ENCODE data around the gene CPNE2.
"Not testable (repeated sequence)": the region's sequence is repeated elsewhere in the genome, so short reads cannot be mapped to it uniquely, and the experiment has no call there.

Gene CPNE2

DNA sequence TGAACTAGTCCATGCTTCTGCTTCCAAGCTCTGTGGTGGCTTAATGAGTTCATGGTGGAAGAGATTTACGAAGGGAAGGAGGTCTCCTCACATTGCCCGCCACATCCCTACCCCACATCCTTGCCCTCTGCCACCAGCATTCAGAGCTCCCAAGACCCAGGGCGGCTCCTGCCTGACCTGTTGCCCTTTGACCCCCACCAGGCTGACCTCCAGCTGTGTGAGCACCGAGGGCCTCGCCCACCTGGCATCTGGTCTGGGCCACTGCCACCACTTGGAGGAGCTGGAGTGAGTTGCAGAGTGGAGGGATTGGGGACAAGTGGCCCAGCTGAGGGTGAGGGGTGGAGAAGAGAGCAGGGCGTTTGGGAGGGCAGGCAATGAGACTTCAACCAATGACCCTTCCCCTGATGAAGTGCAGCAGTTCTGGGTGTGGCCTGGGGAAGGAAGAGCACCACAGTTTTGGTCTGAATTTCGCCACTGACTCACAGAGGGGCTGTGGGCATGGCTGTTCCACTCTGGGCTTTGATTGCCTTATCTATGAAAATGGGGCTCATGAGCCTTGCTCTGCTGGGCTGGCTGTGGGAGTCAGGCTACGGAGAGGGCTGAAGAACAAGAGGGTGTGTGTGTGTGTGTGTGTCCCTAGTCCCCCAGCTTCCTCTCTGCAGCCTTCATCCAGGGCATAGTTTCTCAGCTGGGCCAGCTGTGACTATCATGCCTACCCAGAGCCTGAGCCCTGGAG is 22.6 kb upstream of the CPNE2 start:
- Histone ChIP-seq H3K36me3 (ENCODE audit: control insufficient read depth in 4 of 4, insufficient read depth in 4 of 4, low read length in 3 of 4) (peaks cover 0 to 18% (median 16%) of the 10 kb centered on the region in 4 experiments), H3K27ac (ENCODE audit: insufficient read depth in 1 of 2, low read depth in 1 of 2, low read length in 2 of 2, poor library complexity in 1 of 2, severe bottlenecking in 2 of 2) (no peak overlapping the region), H3K4me3 (ENCODE audit: control insufficient read depth in 1 of 7, extremely low read depth in 1 of 7, insufficient read depth in 4 of 7, low read depth in 2 of 7, low read length in 6 of 7) (no peak overlapping the region), H3K9me3 (ENCODE audit: control extremely low read depth in 1 of 5, control insufficient read depth in 4 of 5, insufficient read depth in 2 of 5, low read depth in 1 of 5, low read length in 4 of 5) (no peaks in the 10 kb centered on the region), H3K4me1 (ENCODE audit: control extremely low read depth in 1 of 4, control insufficient read depth in 4 of 4, insufficient read depth in 4 of 4, low read length in 3 of 4) (peaks cover 0 to 4% (median 0%) of the 10 kb centered on the region in 4 experiments), H3K27me3 (replicated peaks in 2 of 5; ENCODE audit: control insufficient read depth in 4 of 5, insufficient read depth in 5 of 5, low read length in 4 of 5) (no peaks in the 10 kb centered on the region)
- 100% methylated on average over 5 of the region's 8 CpGs for WGBS (ENCODE audit: insufficient coverage)
- DNase-seq, result no peak
- ChIA-PET POLR2A (no interaction called here), CTCF (interaction anchor here (0.8 to 1.6 kb wide), 6 partner anchors 14 to 105 kb away, joined by 3 to 6 read pairs (median 4); partner anchors contain the start of gene CPNE2)

- Histone ChIP-seq H3K27ac (ENCODE audit: insufficient read depth in 1 of 2, low read depth in 1 of 2, low read length in 2 of 2, poor library complexity in 1 of 2, severe bottlenecking in 2 of 2) (no peak overlapping the region), H3K4me3 (ENCODE audit: control insufficient read depth in 1 of 7, extremely low read depth in 1 of 7, insufficient read depth in 4 of 7, low read depth in 2 of 7, low read length in 6 of 7) (no peak overlapping the region), H3K4me1 (ENCODE audit: control extremely low read depth in 1 of 4, control insufficient read depth in 4 of 4, insufficient read depth in 4 of 4, low read length in 3 of 4) (peaks cover 0 to 4% (median 0%) of the 10 kb centered on the region in 4 experiments), H3K27me3 (replicated peaks in 2 of 5; ENCODE audit: control insufficient read depth in 4 of 5, insufficient read depth in 5 of 5, low read length in 4 of 5) (no peaks in the 10 kb centered on the region), H3K36me3 (ENCODE audit: control insufficient read depth in 4 of 4, insufficient read depth in 4 of 4, low read length in 3 of 4) (peaks cover 0 to 18% (median 16%) of the 10 kb centered on the region in 4 experiments), H3K9me3 (ENCODE audit: control extremely low read depth in 1 of 5, control insufficient read depth in 4 of 5, insufficient read depth in 2 of 5, low read depth in 1 of 5, low read length in 4 of 5) (no peaks in the 10 kb centered on the region)
- ChIA-PET CTCF (interaction anchor here (1.0 to 1.6 kb wide), 3 partner anchors 14 to 24 kb away, joined by 3 to 6 read pairs (median 5); partner anchors contain the start of gene CPNE2), POLR2A (no interaction called here)
- no peak for DNase-seq
- 93% methylated on average over 2 of the region's 2 CpGs for WGBS (ENCODE audit: insufficient coverage)
Measured at GRCh38 chr16:57070424-57070823, 22.0 kb upstream of the CPNE2 start.

GRCh38 chr16:57071081-57071732 is 21.2 kb upstream of the CPNE2 start:
- DNase-seq; H3K9me3 ChIP-seq (ENCODE audit: control extremely low read depth in 1 of 5, control insufficient read depth in 4 of 5, insufficient read depth in 2 of 5, low read depth in 1 of 5, low read length in 4 of 5); H3K27ac ChIP-seq (ENCODE audit: insufficient read depth in 1 of 2, low read depth in 1 of 2, low read length in 2 of 2, poor library complexity in 1 of 2, severe bottlenecking in 2 of 2); H3K4me1 ChIP-seq (ENCODE audit: control extremely low read depth in 1 of 4, control insufficient read depth in 4 of 4, insufficient read depth in 4 of 4, low read length in 3 of 4); H3K4me3 ChIP-seq (ENCODE audit: control insufficient read depth in 1 of 7, extremely low read depth in 1 of 7, insufficient read depth in 4 of 7, low read depth in 2 of 7, low read length in 6 of 7); POLR2A ChIA-PET; H3K27me3 ChIP-seq (replicated peaks in 2 of 5; ENCODE audit: control insufficient read depth in 4 of 5, insufficient read depth in 5 of 5, low read length in 4 of 5): not testable (repeated sequence)
- H3K36me3 ChIP-seq (ENCODE audit: control insufficient read depth in 4 of 4, insufficient read depth in 4 of 4, low read length in 3 of 4), result peaks cover 0 to 20% (median 17%) of the 10 kb centered on the region in 4 experiments
- WGBS (ENCODE audit: insufficient coverage), result 100% methylated on average over 4 of the region's 4 CpGs
- CTCF ChIA-PET, result interaction anchor here (0.8 to 1.0 kb wide), 2 partner anchors 12 to 45 kb away, joined by 3 to 4 read pairs; no protein-coding TSS in a partner anchor

- Histone ChIP-seq H3K27me3 (replicated peaks in 2 of 5; ENCODE audit: control insufficient read depth in 4 of 5, insufficient read depth in 5 of 5, low read length in 4 of 5) (no peaks in the 10 kb centered on the region), H3K9me3 (ENCODE audit: control extremely low read depth in 1 of 5, control insufficient read depth in 4 of 5, insufficient read depth in 2 of 5, low read depth in 1 of 5, low read length in 4 of 5) (no peaks in the 10 kb centered on the region), H3K27ac (ENCODE audit: insufficient read depth in 1 of 2, low read depth in 1 of 2, low read length in 2 of 2, poor library complexity in 1 of 2, severe bottlenecking in 2 of 2) (no peak overlapping the region), H3K36me3 (ENCODE audit: control insufficient read depth in 4 of 4, insufficient read depth in 4 of 4, low read length in 3 of 4) (peaks cover 0 to 26% (median 17%) of the 10 kb centered on the region in 4 experiments), H3K4me1 (ENCODE audit: control extremely low read depth in 1 of 4, control insufficient read depth in 4 of 4, insufficient read depth in 4 of 4, low read length in 3 of 4) (peaks cover 0 to 4% (median 0%) of the 10 kb centered on the region in 4 experiments), H3K4me3 (ENCODE audit: control insufficient read depth in 1 of 7, extremely low read depth in 1 of 7, insufficient read depth in 4 of 7, low read depth in 2 of 7, low read length in 6 of 7) (no peak overlapping the region)
- ChIA-PET POLR2A (no interaction called here), CTCF (interaction anchor here (0.8 to 1.0 kb wide), 2 partner anchors 11 to 45 kb away, joined by 3 to 4 read pairs; no protein-coding TSS in a partner anchor)
- no peak for DNase-seq
- WGBS (ENCODE audit: insufficient coverage), result 96% methylated on average over 2 of the region's 3 CpGs
Measured at GRCh38 chr16:57071831-57072582, 20.4 kb upstream of the CPNE2 start.

DNA sequence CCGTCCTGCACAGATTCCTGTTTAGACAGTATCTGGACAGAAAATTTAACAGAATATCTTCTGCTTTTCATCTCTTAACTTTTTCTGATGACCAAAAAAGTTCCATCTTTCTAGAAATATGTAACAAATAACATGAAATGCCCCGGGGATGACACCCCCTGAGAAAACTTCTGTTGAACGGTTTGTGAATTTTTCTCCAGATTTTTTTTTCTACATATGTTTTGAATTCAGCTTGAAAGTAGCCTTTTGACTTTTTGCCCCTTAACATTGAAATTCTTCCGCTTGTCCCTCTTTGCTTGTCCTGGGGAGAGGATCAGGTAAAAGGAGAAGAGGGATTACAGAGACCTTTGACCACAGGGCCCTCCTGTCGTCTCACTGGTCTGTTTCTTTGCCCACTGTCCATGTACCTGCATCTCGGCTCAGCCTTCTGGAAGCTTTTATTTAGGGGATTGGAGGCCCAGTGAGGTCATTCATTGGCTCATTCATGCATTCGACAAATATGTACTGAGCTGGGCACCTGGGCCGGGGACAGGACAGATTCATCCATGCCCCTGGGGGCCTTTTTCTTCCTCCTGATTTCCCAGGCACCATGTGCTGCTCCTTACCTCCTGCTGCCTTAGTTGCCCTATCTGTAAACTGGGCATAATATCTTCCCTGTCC is 19.6 kb upstream of the CPNE2 start:
- 86% methylated on average over 6 of the region's 8 CpGs for WGBS (ENCODE audit: insufficient coverage)
- no peaks in the 10 kb centered on the region for H3K9me3 ChIP-seq (ENCODE audit: control extremely low read depth in 1 of 5, control insufficient read depth in 4 of 5, insufficient read depth in 2 of 5, low read depth in 1 of 5, low read length in 4 of 5)
- H3K27me3 ChIP-seq (replicated peaks in 2 of 5; ENCODE audit: control insufficient read depth in 4 of 5, insufficient read depth in 5 of 5, low read length in 4 of 5), result no peaks in the 10 kb centered on the region
- no peak overlapping the region for H3K27ac ChIP-seq (ENCODE audit: insufficient read depth in 1 of 2, low read depth in 1 of 2, low read length in 2 of 2, poor library complexity in 1 of 2, severe bottlenecking in 2 of 2)
- peaks cover 0 to 26% (median 15%) of the 10 kb centered on the region in 4 experiments for H3K36me3 ChIP-seq (ENCODE audit: control insufficient read depth in 4 of 4, insufficient read depth in 4 of 4, low read length in 3 of 4)
- ChIA-PET POLR2A (no interaction called here), CTCF (interaction anchor here (1.0 to 1.6 kb wide), 2 partner anchors 8 to 34 kb away, joined by 3 read pairs; no protein-coding TSS in a partner anchor)
- no peak overlapping the region for H3K4me3 ChIP-seq (ENCODE audit: control insufficient read depth in 1 of 7, extremely low read depth in 1 of 7, insufficient read depth in 4 of 7, low read depth in 2 of 7, low read length in 6 of 7)
- peaks cover 0 to 4% (median 0%) of the 10 kb centered on the region in 4 experiments for H3K4me1 ChIP-seq (ENCODE audit: control extremely low read depth in 1 of 4, control insufficient read depth in 4 of 4, insufficient read depth in 4 of 4, low read length in 3 of 4)
- no peak for DNase-seq

- DNase-seq, result no peak
- Histone ChIP-seq H3K27me3 (replicated peaks in 2 of 5; ENCODE audit: control insufficient read depth in 4 of 5, insufficient read depth in 5 of 5, low read length in 4 of 5) (no peaks in the 10 kb centered on the region), H3K4me1 (ENCODE audit: control extremely low read depth in 1 of 4, control insufficient read depth in 4 of 4, insufficient read depth in 4 of 4, low read length in 3 of 4) (no peaks in the 10 kb centered on the region), H3K4me3 (ENCODE audit: control insufficient read depth in 1 of 7, extremely low read depth in 1 of 7, insufficient read depth in 4 of 7, low read depth in 2 of 7, low read length in 6 of 7) (no peak overlapping the region), H3K27ac (ENCODE audit: insufficient read depth in 1 of 2, low read depth in 1 of 2, low read length in 2 of 2, poor library complexity in 1 of 2, severe bottlenecking in 2 of 2) (no peak overlapping the region), H3K36me3 (ENCODE audit: control insufficient read depth in 4 of 4, insufficient read depth in 4 of 4, low read length in 3 of 4) (peaks cover 0 to 26% (median 21%) of the 10 kb centered on the region in 4 experiments), H3K9me3 (ENCODE audit: control extremely low read depth in 1 of 5, control insufficient read depth in 4 of 5, insufficient read depth in 2 of 5, low read depth in 1 of 5, low read length in 4 of 5) (no peaks in the 10 kb centered on the region)
- CTCF ChIA-PET, result interaction anchor here (1.3 to 1.6 kb wide), 2 partner anchors 15 to 16 kb away, joined by 3 to 4 read pairs; no protein-coding TSS in a partner anchor
- POLR2A ChIA-PET, result no interaction called here
- WGBS (ENCODE audit: insufficient coverage), result 100% methylated on average over 4 of the region's 7 CpGs
Measured at GRCh38 chr16:57077714-57078113, 14.7 kb upstream of the CPNE2 start.
